ENCODE measurements around the gene ZBTB22. TPM values are rescaled to one million over a fixed set of nuclear protein-coding genes. Genes with fewer than 3 reads are reported as not detected.
"Not testable (repeated sequence)": the region's sequence is repeated elsewhere in the genome, so short reads cannot be mapped to it uniquely, and the experiment has no call there.

The ZBTB22 gene
- total RNA-seq, 5 donors from 2014 or later (not counting 1 experiment from before 2014, with no cell fraction given): 17.6 to 32.0 (median 26.3) TPM

DNA sequence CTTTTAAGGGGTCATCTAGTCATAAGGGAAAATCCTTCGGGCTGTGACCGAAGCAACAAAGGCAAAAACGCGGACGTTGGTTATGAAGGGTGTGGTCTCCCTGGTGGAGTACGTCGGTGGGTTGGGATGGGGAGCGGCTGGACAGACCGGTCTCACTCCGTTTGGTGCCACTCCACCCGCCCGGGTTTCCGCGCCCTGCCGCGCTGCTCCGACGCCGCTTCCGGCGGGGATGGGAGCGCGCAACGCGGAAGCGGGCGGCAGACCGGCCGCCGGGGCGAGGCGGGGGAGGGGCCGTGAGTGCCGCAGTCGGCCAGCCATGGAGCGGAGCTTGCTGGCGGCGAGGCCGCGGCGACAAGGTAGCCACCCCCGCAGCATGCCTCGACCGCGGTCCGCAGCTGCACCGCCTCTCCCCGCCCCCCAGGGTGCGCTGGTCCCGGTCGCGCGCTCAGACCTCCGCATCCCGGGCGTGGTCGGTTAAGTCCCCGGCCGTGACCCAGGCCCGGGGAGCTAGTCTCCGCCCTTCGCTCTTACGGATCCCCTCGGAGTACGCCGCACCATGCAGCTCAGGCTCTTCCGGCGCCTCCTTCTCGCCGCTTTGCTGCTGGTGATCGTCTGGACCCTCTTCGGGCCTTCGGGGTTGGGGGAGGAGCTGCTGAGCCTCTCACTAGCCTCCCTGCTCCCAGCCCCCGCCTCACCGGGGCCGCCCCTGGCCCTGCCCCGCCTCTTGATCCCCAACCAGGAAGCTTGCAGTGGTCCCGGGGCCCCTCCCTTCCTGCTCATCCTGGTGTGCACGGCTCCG, 40.5 kb downstream of the ZBTB22 start, which contains the start of gene B3GALT4:
TSS of gene B3GALT4 (plus strand) at position 260 of the 799 bp plus-strand sequence. CDS start at position 557, 297 bp downstream.
- ChIA-PET CTCF (interaction anchor here (0.6 to 1.9 kb wide), 10 partner anchors 12 to 307 kb away, joined by 3 to 6 read pairs (median 4); partner anchors contain the start of genes PFDN6 (in 1 of the 2), RGL2 (in 1 of the 2) and WDR46 (in 1 of the 2)), POLR2A (interaction anchor here (0.6 to 3.0 kb wide), 8 partner anchors 12 to 1081 kb away, joined by 3 to 10 read pairs (median 3); partner anchors contain the start of genes PFDN6 (in 2 of the 2), WDR46 (in 2 of the 2), CUTA (in 1 of the 2) and ZBTB22 (in 1 of the 2))
- Histone ChIP-seq H3K36me3 (ENCODE audit: control insufficient read depth in 2 of 2, extremely low read depth in 1 of 2, insufficient read depth in 1 of 2, low read length in 1 of 2) (peaks cover 10 to 68% of the 10 kb centered on the region in 2 donors), H3K4me1 (ENCODE audit: control insufficient read depth in 1 of 2, extremely low read depth in 1 of 2, insufficient read depth in 2 of 2, low read length in 2 of 2) (peaks cover 35 to 79% of the 10 kb centered on the region in 2 experiments), H3K9me3 (no peaks in the 10 kb centered on the region), H3K4me3 (ENCODE audit: control insufficient read depth in 1 of 2, extremely low read depth in 1 of 2, low read length in 1 of 2) (peak within 1 kb of the TSS; percentile 60 to 83), H3K27ac (ENCODE audit: low read length) (peak within 1 kb of the TSS; percentile 82), H3K27me3 (replicated peaks in 1 of 2; ENCODE audit: control insufficient read depth in 2 of 2, extremely low read depth in 1 of 2, insufficient read depth in 2 of 2, low read length in 1 of 2) (no peaks in the 10 kb centered on the region)
- peaks cover 43% of the 10 kb centered on the region for H3K36me3 Mint-ChIP-seq
- DNase-seq (peak in 34 of 35 experiments; percentile 36 to 84 (median 52)), ATAC-seq (replicated peaks in 1 of 4) (peak; percentile 71 to 76 (median 73))
- H3K9me3 Mint-ChIP-seq: no peaks in the 10 kb centered on the region
- no peaks in the 10 kb centered on the region for H3K27me3 Mint-ChIP-seq
- under 1% methylated on average over 74 of the region's 80 CpGs for WGBS (ENCODE audit: insufficient coverage)
- H3K4me3 Mint-ChIP-seq: peak within 1 kb of the TSS; percentile 90 to 94 (median 92)
- H3K4me1 Mint-ChIP-seq: peaks cover 64 to 73% (median 68%) of the 10 kb centered on the region in 3 donors
- peak within 1 kb of the TSS; percentile 94 to 96 for H3K27ac Mint-ChIP-seq

DNA sequence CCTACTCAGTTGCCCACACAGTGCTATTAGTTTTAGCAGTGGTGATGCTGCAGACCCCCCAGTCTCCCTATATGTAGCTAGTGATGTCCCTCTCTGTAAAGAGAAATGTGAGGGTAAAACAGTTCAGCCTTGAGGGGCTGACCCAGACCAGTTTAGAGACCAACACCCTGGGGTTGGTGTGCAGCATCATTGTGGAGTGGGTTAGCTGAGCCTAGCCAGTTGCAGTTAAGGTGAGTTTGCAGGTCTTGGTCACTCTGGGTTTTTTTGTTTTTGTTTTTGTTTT, 41.0 kb downstream of the ZBTB22 start:
- no peak for ATAC-seq (replicated peaks in 1 of 4)

DNA sequence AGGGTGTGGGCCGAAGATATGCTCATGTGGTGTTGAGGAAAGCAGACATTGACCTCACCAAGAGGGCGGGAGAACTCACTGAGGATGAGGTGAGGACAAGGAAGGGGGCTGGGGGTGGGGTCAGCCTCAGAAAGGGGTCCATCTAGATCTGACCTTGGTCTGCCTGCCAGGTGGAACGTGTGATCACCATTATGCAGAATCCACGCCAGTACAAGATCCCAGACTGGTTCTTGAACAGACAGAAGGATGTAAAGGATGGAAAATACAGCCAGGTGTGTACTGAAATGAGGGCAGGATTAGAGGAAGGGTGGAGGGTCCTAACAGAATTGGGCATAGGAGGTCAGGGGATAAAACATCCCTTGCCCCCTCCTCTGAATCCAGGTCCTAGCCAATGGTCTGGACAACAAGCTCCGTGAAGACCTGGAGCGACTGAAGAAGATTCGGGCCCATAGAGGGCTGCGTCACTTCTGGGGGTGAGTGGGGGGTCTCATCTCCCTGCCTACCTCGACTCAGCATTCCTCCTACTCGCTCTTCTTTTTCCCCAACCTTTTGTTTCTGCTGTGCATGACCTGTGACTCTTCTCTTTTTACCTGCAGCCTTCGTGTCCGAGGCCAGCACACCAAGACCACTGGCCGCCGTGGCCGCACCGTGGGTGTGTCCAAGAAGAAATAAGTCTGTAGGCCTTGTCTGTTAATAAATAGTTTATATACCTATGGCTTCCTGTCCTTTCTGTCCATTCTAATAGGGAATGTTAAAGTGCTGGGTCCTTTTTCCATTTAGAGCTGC, 41.6 kb downstream of the ZBTB22 start:
- peaks cover 38% of the 10 kb centered on the region for H3K36me3 Mint-ChIP-seq
- POLR2A ChIA-PET: interaction anchor here (0.5 to 3.0 kb wide), 3 partner anchors 13 to 67 kb away, joined by 5 to 10 read pairs (median 8); partner anchors contain the start of genes PFDN6 (in 2 of the 2) and WDR46 (in 2 of the 2)
- peaks cover 67 to 79% (median 68%) of the 10 kb centered on the region in 3 donors for H3K4me1 Mint-ChIP-seq
- Histone ChIP-seq H3K27ac (ENCODE audit: low read length) (peak overlapping the region; percentile 82), H3K36me3 (ENCODE audit: control insufficient read depth in 2 of 2, extremely low read depth in 1 of 2, insufficient read depth in 1 of 2, low read length in 1 of 2) (peaks cover 2 to 59% of the 10 kb centered on the region in 2 donors), H3K4me1 (ENCODE audit: control insufficient read depth in 1 of 2, extremely low read depth in 1 of 2, insufficient read depth in 2 of 2, low read length in 2 of 2) (peaks cover 36 to 85% of the 10 kb centered on the region in 2 experiments), H3K4me3 (ENCODE audit: control insufficient read depth in 1 of 2, extremely low read depth in 1 of 2, low read length in 1 of 2) (peak overlapping the region; percentile 60 to 83)
- not testable (repeated sequence) for H3K27me3 Mint-ChIP-seq; H3K27me3 ChIP-seq (replicated peaks in 1 of 2; ENCODE audit: control insufficient read depth in 2 of 2, extremely low read depth in 1 of 2, insufficient read depth in 2 of 2, low read length in 1 of 2); DNase-seq; H3K9me3 Mint-ChIP-seq; H3K9me3 ChIP-seq; ATAC-seq (replicated peaks in 1 of 4)
- H3K27ac Mint-ChIP-seq: peak overlapping the region; percentile 92 to 94
- WGBS (ENCODE audit: insufficient coverage): 47% methylated on average over 2 of the region's 16 CpGs
- peak overlapping the region; percentile 75 to 94 (median 92) for H3K4me3 Mint-ChIP-seq
- CTCF ChIA-PET: interaction anchor here in 1 of 2 donors (0.7 to 1.4 kb wide), 3 partner anchors 28 to 160 kb away, joined by 3 read pairs; no protein-coding TSS in a partner anchor

More for the DNA sequence above, 41.0 kb downstream of the ZBTB22 start:
- no peaks in the 10 kb centered on the region for H3K9me3 ChIP-seq
- peak overlapping the region; percentile 82 for H3K27ac ChIP-seq (ENCODE audit: low read length)
- Mint-ChIP-seq H3K27ac (peak overlapping the region; percentile 92 to 94), H3K36me3 (peaks cover 43% of the 10 kb centered on the region), H3K9me3 (no peaks in the 10 kb centered on the region), H3K27me3 (no peaks in the 10 kb centered on the region), H3K4me3 (peak overlapping the region; percentile 75 to 94 (median 92)), H3K4me1 (peaks cover 64 to 79% (median 68%) of the 10 kb centered on the region in 3 donors)
- ChIA-PET POLR2A (interaction anchor here (0.5 to 3.0 kb wide), 4 partner anchors 12 to 66 kb away, joined by 5 to 10 read pairs (median 7); partner anchors contain the start of genes PFDN6 (in 2 of the 2) and WDR46 (in 2 of the 2)), CTCF (interaction anchor here in 1 of 2 donors (0.9 to 1.4 kb wide), 3 partner anchors 28 to 161 kb away, joined by 3 to 4 read pairs (median 3); no protein-coding TSS in a partner anchor)
- H3K4me1 ChIP-seq (ENCODE audit: control insufficient read depth in 1 of 2, extremely low read depth in 1 of 2, insufficient read depth in 2 of 2, low read length in 2 of 2): peaks cover 35 to 80% of the 10 kb centered on the region in 2 experiments
- peak overlapping the region; percentile 60 to 83 for H3K4me3 ChIP-seq (ENCODE audit: control insufficient read depth in 1 of 2, extremely low read depth in 1 of 2, low read length in 1 of 2)
- H3K27me3 ChIP-seq (replicated peaks in 1 of 2; ENCODE audit: control insufficient read depth in 2 of 2, extremely low read depth in 1 of 2, insufficient read depth in 2 of 2, low read length in 1 of 2): no peaks in the 10 kb centered on the region
- DNase-seq: no peak
- peaks cover 7 to 64% of the 10 kb centered on the region in 2 donors for H3K36me3 ChIP-seq (ENCODE audit: control insufficient read depth in 2 of 2, extremely low read depth in 1 of 2, insufficient read depth in 1 of 2, low read length in 1 of 2)

GRCh38 chr6:33273924-33274902, 43.3 kb downstream of the ZBTB22 start:
- 47% methylated on average over 5 of the region's 14 CpGs for WGBS (ENCODE audit: insufficient coverage)
- H3K27me3 Mint-ChIP-seq: no peaks in the 10 kb centered on the region
- DNase-seq (no peak), ATAC-seq (replicated peaks in 1 of 4) (no peak)
- H3K27ac ChIP-seq (ENCODE audit: low read length): peak overlapping the region; percentile 85
- peaks cover 75 to 84% (median 76%) of the 10 kb centered on the region in 3 donors for H3K4me1 Mint-ChIP-seq
- H3K4me3 ChIP-seq (ENCODE audit: control insufficient read depth in 1 of 2, extremely low read depth in 1 of 2, low read length in 1 of 2): no peak overlapping the region
- no peaks in the 10 kb centered on the region for H3K27me3 ChIP-seq (replicated peaks in 1 of 2; ENCODE audit: control insufficient read depth in 2 of 2, extremely low read depth in 1 of 2, insufficient read depth in 2 of 2, low read length in 1 of 2)
- POLR2A ChIA-PET: no interaction called here
- peaks cover 38 to 81% of the 10 kb centered on the region in 2 experiments for H3K4me1 ChIP-seq (ENCODE audit: control insufficient read depth in 1 of 2, extremely low read depth in 1 of 2, insufficient read depth in 2 of 2, low read length in 2 of 2)
- H3K4me3 Mint-ChIP-seq: peak overlapping the region; percentile 92 to 98 (median 94)
- H3K36me3 Mint-ChIP-seq: peaks cover 38% of the 10 kb centered on the region
- H3K9me3 ChIP-seq: no peaks in the 10 kb centered on the region
- CTCF ChIA-PET: no interaction called here
- H3K27ac Mint-ChIP-seq: peak overlapping the region; percentile 84 to 98
- H3K36me3 ChIP-seq (ENCODE audit: control insufficient read depth in 2 of 2, extremely low read depth in 1 of 2, insufficient read depth in 1 of 2, low read length in 1 of 2): peaks cover 0 to 53% of the 10 kb centered on the region in 2 donors
- no peaks in the 10 kb centered on the region for H3K9me3 Mint-ChIP-seq

DNA sequence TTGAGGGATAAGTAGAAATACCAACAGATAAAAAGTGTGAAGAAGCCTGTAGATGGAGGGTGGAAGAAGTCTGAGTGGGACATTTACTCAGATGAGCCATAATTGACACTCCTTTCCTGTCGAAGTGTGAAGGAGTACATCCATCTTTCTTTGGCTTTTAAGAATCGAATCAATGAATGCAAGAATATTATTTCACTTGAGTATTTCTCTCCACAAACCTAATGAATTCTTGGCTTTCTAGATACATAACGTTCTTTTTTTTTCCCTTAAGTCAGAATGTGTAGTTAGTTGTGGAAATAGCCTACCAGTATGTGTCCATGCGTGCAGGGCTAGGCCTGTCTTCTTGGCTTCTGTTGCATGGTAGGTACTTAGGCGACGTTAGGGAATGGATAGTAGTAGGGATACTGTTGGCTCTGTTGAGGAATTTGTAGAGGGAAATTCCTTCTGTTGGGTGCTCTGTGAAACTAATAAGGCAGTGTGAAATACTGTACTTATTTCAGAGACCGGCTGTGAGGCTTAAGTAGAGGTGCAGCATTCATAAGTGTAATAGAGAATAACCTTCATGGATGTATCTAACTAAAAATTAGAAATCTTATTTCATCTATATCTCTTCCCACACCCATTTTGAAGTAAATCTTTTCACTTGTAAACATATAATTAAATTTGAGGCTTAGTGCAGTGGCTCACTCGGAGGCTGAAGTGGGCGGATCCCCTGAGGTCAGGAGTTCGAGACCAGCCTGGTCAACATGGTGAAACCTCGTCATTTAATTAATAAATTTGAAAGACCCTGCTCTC, 44.2 kb downstream of the ZBTB22 start:
- ChIA-PET POLR2A (interaction anchor here in 1 of 2 donors (0.5 kb wide), 1 partner anchor 70 kb away, joined by 3 read pairs; no protein-coding TSS in a partner anchor), CTCF (no interaction called here)
- Mint-ChIP-seq H3K27me3 (no peaks in the 10 kb centered on the region), H3K36me3 (peaks cover 44% of the 10 kb centered on the region), H3K27ac (peak overlapping the region; percentile 98 to 99), H3K9me3 (no peaks in the 10 kb centered on the region), H3K4me3 (peak overlapping the region; percentile 92 to 98 (median 94)), H3K4me1 (peaks cover 66 to 79% (median 68%) of the 10 kb centered on the region in 3 donors)
- ATAC-seq (replicated peaks in 1 of 4) (no peak), DNase-seq (no peak)
- Histone ChIP-seq H3K36me3 (ENCODE audit: control insufficient read depth in 2 of 2, extremely low read depth in 1 of 2, insufficient read depth in 1 of 2, low read length in 1 of 2) (peaks cover 0 to 54% of the 10 kb centered on the region in 2 donors), H3K4me1 (ENCODE audit: control insufficient read depth in 1 of 2, extremely low read depth in 1 of 2, insufficient read depth in 2 of 2, low read length in 2 of 2) (peaks cover 38 to 73% of the 10 kb centered on the region in 2 experiments), H3K4me3 (ENCODE audit: control insufficient read depth in 1 of 2, extremely low read depth in 1 of 2, low read length in 1 of 2) (no peak overlapping the region), H3K9me3 (no peaks in the 10 kb centered on the region), H3K27me3 (replicated peaks in 1 of 2; ENCODE audit: control insufficient read depth in 2 of 2, extremely low read depth in 1 of 2, insufficient read depth in 2 of 2, low read length in 1 of 2) (no peaks in the 10 kb centered on the region), H3K27ac (ENCODE audit: low read length) (peak overlapping the region; percentile 85)
- 36% methylated on average over 5 of the region's 11 CpGs for WGBS (ENCODE audit: insufficient coverage)
